CD4-positive, alpha-beta T cell treated with Interleukin-4 for 4 hours (primary cell): ENCODE results near the gene CLDN1.

Source experiments
- DNase-seq: peaks from one replicate; pipeline ENCODE4 v3.0.0-alpha.2; 2020

CLDN1 gene

DNA sequence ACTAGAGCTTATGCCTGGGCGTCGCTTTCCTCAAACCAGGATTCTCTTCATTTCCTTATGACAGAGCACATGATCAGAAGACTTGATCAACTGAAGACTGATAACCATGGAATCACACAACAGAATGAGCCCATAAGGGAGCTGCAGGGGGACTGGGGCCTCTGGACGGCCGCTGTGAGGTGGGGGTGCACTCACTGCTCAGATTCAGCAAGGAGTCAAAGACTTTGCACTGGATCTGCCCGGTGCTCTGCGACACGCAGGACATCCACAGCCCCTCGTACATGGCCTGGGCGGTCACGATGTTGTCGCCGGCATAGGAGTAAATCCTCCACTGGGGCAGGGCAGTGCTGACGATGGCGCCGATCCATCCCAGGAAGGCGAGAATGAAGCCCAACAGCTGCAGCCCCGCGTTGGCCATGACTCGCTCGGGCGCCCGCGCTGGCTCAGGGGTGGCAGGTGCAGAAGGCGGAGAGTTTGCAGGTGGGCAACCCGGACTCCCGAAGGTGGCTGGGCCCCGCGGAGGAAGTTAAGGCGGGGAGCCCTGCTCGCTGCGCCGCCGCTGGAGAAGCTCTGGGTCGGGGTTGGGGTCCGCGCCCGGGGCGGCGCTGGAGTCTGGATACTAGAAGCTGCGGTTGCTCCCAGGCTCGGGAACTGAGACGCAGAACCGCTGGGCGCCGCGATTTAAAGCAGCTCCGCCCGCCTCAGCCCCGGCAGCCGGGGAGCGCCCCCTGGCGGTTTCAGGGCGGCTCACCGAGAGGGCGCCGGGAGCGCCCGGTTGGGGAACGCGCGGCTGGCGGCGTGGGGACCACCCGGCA is at the start of gene CLDN1:
TSS of gene CLDN1 (minus strand) at position 658 of the 815 bp plus-strand sequence. CDS start at position 418, 240 bp downstream.
- DNase-seq, result peak; percentile 55

DNA sequence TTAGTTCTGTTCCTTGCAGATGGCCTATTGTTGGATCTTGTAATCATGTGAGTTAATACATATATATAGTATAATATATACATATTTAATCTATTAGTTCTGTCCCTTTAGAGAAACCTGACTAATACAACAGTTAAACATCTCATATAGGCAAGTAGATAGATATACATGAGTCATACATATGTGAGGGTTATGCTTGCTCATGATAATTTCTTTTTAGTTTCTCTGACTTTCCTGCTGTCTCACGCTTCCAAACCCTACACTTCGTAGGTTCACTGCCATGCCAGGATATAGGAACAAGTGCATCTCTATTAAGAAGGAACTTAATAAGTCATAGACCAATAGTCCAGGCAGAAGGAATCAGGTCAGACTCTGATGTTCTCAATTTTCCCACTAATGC is 48.9 kb upstream of the CLDN1 start:
- no peak for DNase-seq

- no peak for DNase-seq
Observed at GRCh38 chr3:190370369-190370768, 48.1 kb upstream of the CLDN1 start.

- DNase-seq, result no peak
Observed at GRCh38 chr3:190369668-190370295, 47.5 kb upstream of the CLDN1 start.

- DNase-seq, result no peak
Observed at GRCh38 chr3:190368881-190369280, 46.6 kb upstream of the CLDN1 start.

DNA sequence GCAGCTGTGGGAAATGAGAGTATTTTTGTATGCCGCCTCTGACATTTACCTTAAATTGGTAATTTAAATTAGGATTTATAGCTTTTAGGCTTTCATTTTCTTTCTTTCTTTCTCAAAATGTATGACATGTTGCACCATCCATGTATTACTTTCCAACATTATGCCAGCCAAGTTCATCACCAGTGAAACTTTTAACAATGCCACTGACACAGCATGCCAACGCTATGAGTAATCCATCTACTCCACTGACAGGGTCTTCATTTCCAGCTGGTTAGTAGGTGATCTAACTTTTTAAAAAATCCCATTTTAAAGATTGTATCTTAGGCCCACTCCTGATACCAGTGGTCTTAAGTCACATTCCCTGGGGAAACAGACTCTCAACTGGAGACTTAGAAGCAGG is 43.9 kb upstream of the CLDN1 start:
- no peak for DNase-seq

DNA sequence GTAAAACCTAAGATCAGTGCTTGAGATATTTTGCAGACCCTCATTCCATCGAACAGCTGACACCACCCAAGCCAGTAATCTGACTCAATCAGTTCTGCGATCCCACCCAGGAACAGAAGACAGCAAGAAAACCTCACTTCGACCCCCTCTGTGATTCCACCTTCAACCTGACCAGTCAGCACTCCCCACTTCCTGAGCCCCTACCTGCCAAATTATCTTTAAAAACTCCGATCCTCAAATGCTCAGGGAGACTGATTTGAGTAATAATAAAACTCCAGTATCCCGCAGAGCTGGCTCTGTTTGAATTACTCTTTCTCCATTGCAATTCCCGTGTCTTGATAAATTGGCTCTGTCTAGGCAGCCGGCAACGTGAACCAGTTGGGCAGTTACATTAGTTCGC is 40.0 kb upstream of the CLDN1 start:
- DNase-seq, result no peak

DNA sequence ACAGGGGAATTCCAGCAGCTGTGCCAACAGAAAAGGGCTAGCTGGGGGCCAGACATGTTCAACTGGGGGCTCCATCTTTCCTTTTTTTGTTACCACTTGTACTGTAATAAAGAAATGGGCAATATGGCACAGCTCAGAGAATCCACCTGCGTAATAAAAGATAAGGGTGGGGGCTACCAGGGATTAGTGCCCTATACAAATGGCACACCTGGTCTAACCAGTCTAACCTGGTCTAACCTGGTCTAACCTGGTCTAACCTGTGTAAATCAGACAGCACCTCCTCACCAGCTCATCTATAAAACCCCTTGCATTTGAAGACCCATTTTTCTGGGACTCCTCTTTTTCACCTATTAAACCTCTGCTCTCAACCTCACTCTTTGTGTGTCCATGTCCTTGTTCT is 39.5 kb upstream of the CLDN1 start:
- DNase-seq, result no peak

DNA sequence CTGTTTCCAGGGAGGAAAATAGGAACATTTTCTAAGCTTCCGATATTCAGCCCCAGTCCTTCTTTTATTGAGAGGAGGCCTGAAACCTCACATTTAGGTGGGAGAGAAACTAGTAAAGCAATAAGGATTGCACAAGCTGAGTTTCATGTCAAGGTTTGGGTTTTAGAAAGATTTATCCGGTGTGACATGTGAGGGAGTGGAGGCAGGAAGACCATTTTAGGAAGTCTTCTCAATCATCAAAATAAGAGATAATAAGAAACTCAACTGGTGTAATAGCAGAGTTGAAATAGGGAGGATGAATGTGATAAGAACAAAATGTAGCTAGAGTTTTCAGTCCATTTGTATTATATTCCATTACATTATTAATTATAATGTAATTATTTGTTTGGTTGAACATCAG is 38.0 kb upstream of the CLDN1 start:
- DNase-seq, result no peak

- no peak for DNase-seq
Observed at GRCh38 chr3:190359813-190360212, 37.6 kb upstream of the CLDN1 start.

- DNase-seq, result no peak
Observed at GRCh38 chr3:190357468-190357867, 35.2 kb upstream of the CLDN1 start.

DNA sequence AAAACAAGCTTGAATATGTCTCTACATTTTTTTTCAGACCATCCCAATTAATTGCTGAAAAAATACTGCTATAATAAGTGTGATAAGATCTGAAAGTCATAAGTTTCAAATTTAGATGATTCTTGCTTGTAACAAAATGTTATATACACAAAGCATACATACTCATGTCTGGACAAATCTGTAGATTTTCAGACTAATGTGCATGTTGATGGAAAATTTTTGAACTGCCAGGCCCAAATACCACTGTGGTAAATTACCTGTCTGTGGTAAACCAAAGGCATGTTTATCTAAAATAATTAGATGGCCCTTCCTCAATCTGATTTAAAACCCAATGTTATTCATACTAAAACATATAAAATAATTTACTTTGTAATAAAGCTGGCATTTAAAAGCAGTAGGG is 34.0 kb upstream of the CLDN1 start:
- DNase-seq, result no peak

GRCh38 chr3:190352861-190353457 is 30.7 kb upstream of the CLDN1 start:
- no peak for DNase-seq

DNA sequence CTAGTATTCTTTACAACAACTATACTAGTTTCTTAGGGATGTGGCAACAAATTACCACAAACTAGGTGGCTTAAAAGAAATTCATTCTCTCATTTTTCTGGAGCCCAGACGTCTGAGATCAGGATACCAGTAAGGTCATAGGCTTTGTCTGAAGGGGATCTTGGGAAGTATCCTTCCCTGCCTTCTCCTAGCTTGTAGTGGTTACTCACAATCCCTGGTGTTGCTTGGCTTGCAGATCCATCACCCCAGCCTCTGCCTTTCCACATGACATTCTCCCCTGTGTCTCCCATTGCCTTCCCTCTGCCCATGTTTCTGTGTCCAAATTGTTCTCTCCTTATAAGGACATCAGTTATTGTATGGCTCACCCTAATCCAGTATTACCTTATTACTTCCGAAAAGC is 24.3 kb upstream of the CLDN1 start:
- DNase-seq, result no peak

DNA sequence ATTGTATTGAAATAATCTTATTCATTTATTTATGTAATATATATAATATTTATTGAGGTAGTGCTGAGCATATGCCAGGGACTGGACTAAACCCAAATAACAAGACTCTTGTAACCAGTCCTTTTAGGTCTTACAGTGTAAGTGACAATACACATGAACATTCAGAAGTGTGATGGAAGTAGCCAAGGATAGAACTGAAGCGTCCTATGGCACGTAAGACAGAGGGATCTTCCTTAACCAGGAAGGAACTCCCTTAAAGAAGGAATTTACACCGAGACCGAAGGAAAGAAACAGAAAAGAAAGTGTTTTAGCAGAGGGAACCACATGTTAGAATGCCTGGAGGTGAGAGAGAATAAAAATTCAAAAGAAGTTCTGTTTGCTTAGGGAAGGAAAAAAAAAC is 23.6 kb upstream of the CLDN1 start:
- no peak for DNase-seq

- DNase-seq, result no peak
Observed at GRCh38 chr3:190345027-190345821, 23.0 kb upstream of the CLDN1 start.

DNA sequence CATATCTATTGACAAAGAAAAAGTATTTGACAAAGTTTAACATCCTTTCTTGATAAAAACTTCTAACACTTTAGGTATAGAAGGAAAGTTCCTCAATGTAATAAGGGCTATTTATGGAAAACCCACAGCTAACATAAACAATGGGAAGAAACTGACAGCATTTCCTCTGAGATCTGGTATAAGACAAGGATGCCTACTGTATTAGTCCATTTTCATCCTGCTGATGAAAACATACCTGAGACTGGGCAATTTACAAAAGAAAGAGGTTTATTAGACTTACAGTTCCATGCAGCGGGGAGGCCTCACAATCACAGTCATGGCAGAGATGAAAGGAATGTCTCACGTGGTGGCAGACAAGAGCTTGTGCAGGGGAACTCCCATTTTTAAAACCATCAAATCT is 17.8 kb upstream of the CLDN1 start:
- DNase-seq, result no peak

- DNase-seq, result no peak
Observed at GRCh38 chr3:190339130-190339529, 16.9 kb upstream of the CLDN1 start.

- no peak for DNase-seq
Observed at GRCh38 chr3:190338717-190339116, 16.5 kb upstream of the CLDN1 start.

DNA sequence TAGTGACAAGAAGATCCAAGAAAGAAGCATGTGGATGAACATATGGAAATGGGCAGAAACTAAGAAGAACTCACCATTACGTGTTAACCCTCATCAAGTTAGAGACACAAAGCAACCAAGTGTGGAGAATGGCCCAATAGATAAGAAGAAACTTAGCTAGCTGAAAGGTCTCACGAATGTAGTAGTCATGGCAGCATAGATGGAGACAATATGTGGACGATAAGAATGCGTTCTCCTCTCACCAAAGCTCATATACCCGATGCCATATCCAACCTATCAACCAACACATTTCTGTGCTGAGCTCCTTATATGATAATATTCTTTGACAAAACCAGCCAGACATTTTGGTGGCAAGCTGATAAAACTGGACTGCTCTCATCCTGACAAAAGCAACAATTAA is 15.1 kb upstream of the CLDN1 start:
- no peak for DNase-seq

DNA sequence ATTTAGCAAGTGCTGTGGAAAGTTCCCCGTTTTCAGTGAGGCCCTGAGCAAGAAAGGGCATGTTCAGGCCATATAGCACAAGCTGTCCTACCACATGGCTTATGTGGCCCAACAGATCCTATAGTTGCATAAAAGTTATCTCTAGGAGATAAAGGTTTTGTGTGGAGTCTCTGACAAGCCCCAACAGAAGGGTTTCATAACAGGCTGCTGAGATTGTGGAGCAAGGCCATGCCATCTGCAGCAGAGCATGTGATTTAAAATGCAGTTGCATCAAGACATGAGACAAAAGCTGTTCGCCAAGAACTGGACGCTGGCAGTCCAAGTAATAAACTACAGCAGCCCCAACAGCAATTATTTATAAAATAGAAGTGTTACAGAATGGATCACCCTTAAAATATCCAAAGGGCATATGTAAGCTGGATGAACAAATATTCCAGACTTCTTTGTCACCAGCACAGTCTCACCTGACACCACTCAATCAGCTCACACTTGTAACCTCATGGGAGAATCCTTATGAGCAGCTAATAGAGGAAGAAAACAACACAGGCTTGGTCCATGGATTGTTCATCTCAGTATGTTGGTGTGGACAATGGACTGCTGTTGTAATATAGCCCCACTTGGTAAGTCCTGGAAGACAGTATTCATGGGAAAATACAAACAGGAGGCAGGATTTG is 14.4 kb upstream of the CLDN1 start:
- no peak for DNase-seq

GRCh38 chr3:190333961-190334360 is 11.7 kb upstream of the CLDN1 start:
- DNase-seq, result no peak
